DOHH2 (cell line): ENCODE measurements around the gene KIF1B.

Experiments
- EZH2phosphoT487 ChIP-seq: fragments of 200-600 bp; sonication (generic); IDR thresholded peaks from 2 replicates; pipeline ENCODE4 v1.6.1; 2017; ENCODE audit warnings: borderline replicate concordance, mild to moderate bottlenecking, antibody characterized with exemption, low read length, moderate library complexity, mixed read lengths
- TF ChIP-seq, protein P1 (sequence below): fragments of 200-600 bp; sonication (generic); IDR thresholded peaks from one replicate; pipeline ENCODE4 v1.5.1; 2014; ENCODE audit warnings: antibody characterized with exemption, mild to moderate bottlenecking, low read depth, low read length; ENCODE audit not compliant: poor library complexity, severe bottlenecking

- TF ChIP-seq, protein P1, sequence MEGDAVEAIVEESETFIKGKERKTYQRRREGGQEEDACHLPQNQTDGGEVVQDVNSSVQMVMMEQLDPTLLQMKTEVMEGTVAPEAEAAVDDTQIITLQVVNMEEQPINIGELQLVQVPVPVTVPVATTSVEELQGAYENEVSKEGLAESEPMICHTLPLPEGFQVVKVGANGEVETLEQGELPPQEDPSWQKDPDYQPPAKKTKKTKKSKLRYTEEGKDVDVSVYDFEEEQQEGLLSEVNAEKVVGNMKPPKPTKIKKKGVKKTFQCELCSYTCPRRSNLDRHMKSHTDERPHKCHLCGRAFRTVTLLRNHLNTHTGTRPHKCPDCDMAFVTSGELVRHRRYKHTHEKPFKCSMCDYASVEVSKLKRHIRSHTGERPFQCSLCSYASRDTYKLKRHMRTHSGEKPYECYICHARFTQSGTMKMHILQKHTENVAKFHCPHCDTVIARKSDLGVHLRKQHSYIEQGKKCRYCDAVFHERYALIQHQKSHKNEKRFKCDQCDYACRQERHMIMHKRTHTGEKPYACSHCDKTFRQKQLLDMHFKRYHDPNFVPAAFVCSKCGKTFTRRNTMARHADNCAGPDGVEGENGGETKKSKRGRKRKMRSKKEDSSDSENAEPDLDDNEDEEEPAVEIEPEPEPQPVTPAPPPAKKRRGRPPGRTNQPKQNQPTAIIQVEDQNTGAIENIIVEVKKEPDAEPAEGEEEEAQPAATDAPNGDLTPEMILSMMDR, result no peak
- no peak for TF ChIP-seq EZH2phosphoT487
These were observed 14.8 kb upstream of the KIF1B start for GRCh38 chr1:10195570-10195969.
